ENCODE measurements around the gene PRODH2. TPM values are rescaled to one million over a fixed set of nuclear protein-coding genes. Genes with fewer than 3 reads are reported as not detected.
A peak's percentile ranks its signal among the peaks of the same experiment; 100 is the strongest.
"Not testable (repeated sequence)": the region's sequence is repeated elsewhere in the genome, so short reads cannot be mapped to it uniquely, and the experiment has no call there.

The PRODH2 gene
- total RNA-seq, 1 experiment from 2014 or later = not detected

DNA sequence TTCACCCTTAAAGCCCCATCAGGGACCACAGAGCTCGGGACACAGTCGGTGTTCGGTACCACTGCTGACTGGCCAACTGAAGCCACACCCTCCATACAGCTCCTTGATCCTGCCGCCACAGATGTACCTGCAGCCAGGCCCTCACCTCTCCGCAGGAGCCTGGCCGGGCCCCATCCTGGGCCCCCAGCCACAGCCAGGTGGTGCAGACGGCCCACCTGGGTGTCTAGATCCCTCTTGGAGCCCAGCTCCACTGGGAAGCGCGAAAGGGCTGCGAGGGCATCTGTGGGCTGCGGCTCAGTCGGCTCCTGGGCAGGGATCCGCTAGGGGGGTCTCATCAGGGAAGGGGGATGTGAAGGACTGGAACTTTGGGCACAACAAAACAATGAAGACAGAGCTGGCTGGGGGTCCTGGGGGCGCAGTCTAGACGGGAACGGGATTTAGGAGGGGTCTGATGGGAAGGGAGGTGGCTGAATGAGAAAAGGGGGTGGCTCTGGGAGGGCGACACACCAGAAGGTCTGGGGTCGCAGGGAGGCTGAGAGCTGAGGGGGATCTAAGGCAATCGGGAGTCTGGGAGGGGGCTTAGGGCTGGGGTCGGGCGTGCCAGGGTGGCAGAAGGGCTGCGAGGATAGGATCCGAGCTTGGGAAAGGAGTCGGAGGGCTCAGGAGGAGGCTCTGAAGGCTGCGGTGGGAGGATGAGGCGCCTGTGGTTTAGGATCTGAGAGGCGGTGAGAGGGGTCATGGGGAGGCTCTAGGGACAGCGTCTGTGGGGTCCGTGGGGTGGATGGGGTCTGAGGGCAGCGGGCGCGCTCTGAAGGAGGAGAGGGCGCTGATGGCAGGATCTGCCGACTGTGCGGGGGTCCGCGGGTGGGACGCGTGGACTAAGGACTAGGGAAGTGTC lies 15.8 kb downstream of the PRODH2 start:
- no peak overlapping the region for H3K4me3 ChIP-seq
- no peaks in the 10 kb centered on the region for H3K36me3 ChIP-seq
- no peaks in the 10 kb centered on the region for H3K9me3 ChIP-seq (replicated peaks)
- no peaks in the 10 kb centered on the region for H3K4me1 ChIP-seq (replicated peaks)
- peaks cover 23% of the 10 kb centered on the region for H3K27me3 ChIP-seq (replicated peaks)
- DNase-seq (ENCODE audit: low read depth in 1 of 2, low spot score in 2 of 2) = peak in 1 of 2 experiments; percentile 40
- H3K27ac ChIP-seq = no peak overlapping the region

- DNase-seq (ENCODE audit: low read depth in 1 of 2, low spot score in 2 of 2); H3K27ac ChIP-seq; H3K36me3 ChIP-seq: not testable (repeated sequence)
Observed at GRCh38 chr19:35795564-35795963, 17.1 kb downstream of the PRODH2 start.

GRCh38 chr19:35793381-35794165 lies 19.1 kb downstream of the PRODH2 start:
- H3K4me1 ChIP-seq (replicated peaks) = no peaks in the 10 kb centered on the region
- no peaks in the 10 kb centered on the region for H3K9me3 ChIP-seq (replicated peaks)
- no peaks in the 10 kb centered on the region for H3K36me3 ChIP-seq
- no peak for DNase-seq (ENCODE audit: low read depth in 1 of 2, low spot score in 2 of 2)
- H3K27me3 ChIP-seq (replicated peaks) = peaks cover 23% of the 10 kb centered on the region
- H3K4me3 ChIP-seq = no peak overlapping the region
- no peak overlapping the region for H3K27ac ChIP-seq

More at GRCh38 chr19:35795564-35795963, 17.1 kb downstream of the PRODH2 start:
- peaks cover 23% of the 10 kb centered on the region for H3K27me3 ChIP-seq (replicated peaks)
- H3K4me1 ChIP-seq (replicated peaks); H3K9me3 ChIP-seq (replicated peaks); H3K4me3 ChIP-seq: not testable (repeated sequence)

DNA sequence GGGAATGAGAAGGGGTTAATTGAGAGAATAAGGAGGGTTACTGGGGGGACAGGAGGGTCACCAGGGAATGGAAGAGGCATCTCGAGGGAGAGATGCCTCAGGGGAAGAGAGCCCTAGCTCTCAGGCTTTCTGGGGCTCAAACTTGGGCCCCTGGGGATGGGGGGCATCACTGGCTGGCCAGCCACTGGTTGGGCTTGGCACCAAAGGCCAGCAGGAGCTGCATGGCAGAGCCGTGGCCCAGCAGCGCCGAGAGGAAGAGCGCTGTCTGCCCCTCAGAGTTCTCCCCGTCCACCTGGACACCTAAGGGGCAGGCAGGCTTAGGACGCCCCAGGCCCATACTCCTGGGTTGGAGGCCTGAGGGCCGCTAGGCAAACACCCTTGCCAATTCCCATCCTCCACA lies 19.8 kb downstream of the PRODH2 start:
- Histone ChIP-seq H3K4me1 (replicated peaks) (no peaks in the 10 kb centered on the region), H3K27me3 (replicated peaks) (peaks cover 21% of the 10 kb centered on the region), H3K27ac (no peak overlapping the region), H3K36me3 (no peaks in the 10 kb centered on the region), H3K4me3 (no peak overlapping the region), H3K9me3 (replicated peaks) (no peaks in the 10 kb centered on the region)
- DNase-seq (ENCODE audit: low read depth in 1 of 2, low spot score in 2 of 2) = no peak

DNA sequence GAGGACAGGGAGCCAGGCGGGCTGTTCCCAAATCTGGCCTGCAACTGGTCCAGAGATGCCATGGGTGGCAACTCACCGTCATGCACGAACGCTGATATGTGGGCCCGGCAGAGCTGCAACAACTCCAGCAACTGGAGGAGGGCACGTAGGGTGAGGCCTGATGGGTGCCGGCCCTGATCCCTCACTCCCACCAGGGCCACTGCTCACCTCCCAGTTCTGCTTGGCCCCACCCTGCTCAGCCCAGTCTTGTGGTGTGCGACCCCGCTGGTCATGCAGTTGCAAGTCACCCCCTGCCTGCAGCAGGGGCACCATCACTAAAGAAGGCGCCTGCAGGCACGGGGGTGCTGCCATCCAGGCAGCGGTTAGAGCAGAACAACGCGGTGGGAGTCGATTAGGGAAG lies 20.3 kb downstream of the PRODH2 start:
- no peak for DNase-seq (ENCODE audit: low read depth in 1 of 2, low spot score in 2 of 2)
- Histone ChIP-seq H3K9me3 (replicated peaks) (no peaks in the 10 kb centered on the region), H3K4me1 (replicated peaks) (no peaks in the 10 kb centered on the region), H3K27ac (no peak overlapping the region), H3K36me3 (no peaks in the 10 kb centered on the region), H3K27me3 (replicated peaks) (peaks cover 17% of the 10 kb centered on the region), H3K4me3 (no peak overlapping the region)

DNA sequence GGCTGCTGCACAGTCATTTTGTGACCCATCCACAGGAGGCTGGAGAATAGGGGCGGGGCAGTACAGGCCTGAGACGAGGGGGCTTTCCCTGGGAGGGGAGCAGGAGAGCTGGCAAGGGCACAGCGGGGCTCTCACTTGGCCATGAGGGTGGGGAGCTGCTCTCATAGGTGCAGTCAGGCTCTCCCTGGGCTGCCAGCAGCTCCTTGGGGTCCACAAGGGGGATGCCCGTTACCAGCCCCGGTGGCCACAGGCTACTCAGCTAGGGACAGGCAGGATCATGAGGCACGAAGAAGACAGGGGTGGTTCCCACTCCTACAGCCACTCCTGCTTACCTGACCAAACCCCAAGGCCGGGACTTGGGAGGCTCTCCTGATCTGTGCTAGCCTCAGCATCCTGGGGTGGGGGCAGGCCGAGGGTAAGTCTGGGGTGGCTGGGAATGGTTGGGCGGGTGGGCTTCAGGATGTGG lies 20.8 kb downstream of the PRODH2 start:
- Histone ChIP-seq H3K27me3 (replicated peaks) (peaks cover 17% of the 10 kb centered on the region), H3K27ac (no peak overlapping the region), H3K4me1 (replicated peaks) (no peaks in the 10 kb centered on the region), H3K36me3 (no peaks in the 10 kb centered on the region), H3K4me3 (no peak overlapping the region), H3K9me3 (replicated peaks) (no peaks in the 10 kb centered on the region)
- no peak for DNase-seq (ENCODE audit: low read depth in 1 of 2, low spot score in 2 of 2)

DNA sequence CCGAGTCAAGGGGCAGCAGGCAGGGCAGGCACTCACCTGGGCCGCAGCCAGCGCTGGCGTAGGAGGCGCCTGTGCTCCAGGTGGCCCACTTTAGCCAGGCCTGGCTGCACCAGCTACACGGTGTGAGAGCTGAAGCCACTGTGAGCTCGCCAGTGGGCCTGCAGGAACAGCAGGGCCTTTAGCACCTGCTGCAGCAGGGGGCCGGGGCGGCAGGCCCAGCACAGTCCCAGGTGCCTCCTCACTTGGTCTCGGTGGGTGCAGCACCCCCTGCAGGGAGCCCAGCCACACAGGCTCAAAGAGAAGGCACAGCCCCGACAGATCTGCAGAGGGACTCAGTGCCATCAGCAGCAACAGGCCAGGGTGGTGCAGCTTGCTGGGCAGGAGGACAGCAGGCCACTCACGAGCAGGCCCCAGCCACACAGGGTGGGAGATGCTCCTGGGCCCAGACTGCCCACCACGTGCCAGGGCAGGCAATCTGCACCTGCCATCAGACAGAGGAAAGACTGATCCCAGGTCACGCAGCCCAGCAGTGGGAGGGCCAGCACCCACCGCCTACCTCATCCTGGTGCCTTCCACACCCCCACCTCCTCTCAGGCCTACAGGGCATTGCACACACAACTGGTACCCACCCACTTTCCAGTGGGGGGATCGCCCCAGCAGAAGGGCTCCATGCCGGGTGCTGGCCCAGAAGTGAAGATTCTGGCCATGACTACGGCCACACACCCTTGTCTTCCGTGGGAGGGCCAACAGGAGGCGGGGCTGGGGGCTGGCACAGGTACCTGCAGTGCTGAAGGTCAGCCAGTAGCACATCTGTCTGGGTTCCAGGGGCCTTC lies 21.4 kb downstream of the PRODH2 start:
- Histone ChIP-seq H3K4me3 (no peak overlapping the region), H3K9me3 (replicated peaks) (no peaks in the 10 kb centered on the region), H3K36me3 (peaks cover under 1% of the 10 kb centered on the region; the same call in 1 of the 2 replicates), H3K4me1 (replicated peaks) (no peaks in the 10 kb centered on the region), H3K27me3 (replicated peaks) (peaks cover 11% of the 10 kb centered on the region), H3K27ac (no peak overlapping the region)
- peak in 1 of 2 experiments; percentile 39 for DNase-seq (ENCODE audit: low read depth in 1 of 2, low spot score in 2 of 2)

GRCh38 chr19:35789978-35790944 lies 22.4 kb downstream of the PRODH2 start:
- peaks cover 2% of the 10 kb centered on the region for H3K27me3 ChIP-seq (replicated peaks)
- no peak overlapping the region for H3K4me3 ChIP-seq
- H3K9me3 ChIP-seq (replicated peaks) = no peaks in the 10 kb centered on the region
- no peak overlapping the region for H3K27ac ChIP-seq
- peaks cover 7% of the 10 kb centered on the region for H3K36me3 ChIP-seq
- no peaks in the 10 kb centered on the region for H3K4me1 ChIP-seq (replicated peaks)
- DNase-seq (ENCODE audit: low read depth in 1 of 2, low spot score in 2 of 2) = peak in 1 of 2 experiments; percentile 42

DNA sequence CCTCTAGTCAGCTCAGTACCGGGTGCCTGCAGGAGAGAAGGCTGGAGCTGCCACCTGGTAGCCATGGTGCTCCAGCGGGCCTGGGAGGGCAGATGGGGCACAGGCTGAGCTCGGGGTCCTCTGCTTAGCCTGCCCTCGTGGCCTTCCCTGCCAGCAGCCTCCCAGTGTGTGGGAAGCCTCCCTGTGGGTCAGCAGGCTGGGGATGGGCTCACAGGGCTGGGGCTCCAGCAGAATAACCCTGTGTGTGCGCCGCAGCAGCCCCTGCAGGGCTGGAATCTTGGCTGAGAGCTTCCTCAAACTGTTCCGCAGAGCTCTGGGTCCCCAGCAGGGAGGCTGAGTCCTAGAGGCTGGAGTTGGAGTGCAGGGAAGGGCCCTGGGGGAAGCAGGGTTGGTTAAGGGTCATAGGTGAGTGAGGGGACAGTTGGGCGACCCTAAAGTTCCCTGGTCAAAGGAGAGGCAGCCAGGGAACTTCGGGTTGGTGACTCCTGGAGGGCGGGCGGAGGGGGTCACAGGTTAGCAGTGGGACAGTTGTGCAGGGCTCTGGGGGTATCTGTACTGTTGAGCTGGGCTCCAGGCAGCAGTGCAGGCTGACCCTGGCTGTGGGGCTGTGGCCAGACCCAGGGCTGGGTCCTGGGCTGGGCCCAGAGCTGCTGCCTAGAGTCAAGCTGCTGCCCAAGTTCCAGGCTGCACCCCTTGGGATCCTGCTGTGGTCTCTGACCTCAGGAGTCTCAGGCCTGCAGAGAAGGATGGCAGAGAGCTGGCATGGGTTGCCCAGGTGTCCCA lies 23.3 kb downstream of the PRODH2 start:
- H3K4me3 ChIP-seq = no peak overlapping the region
- H3K36me3 ChIP-seq = peaks cover 14% of the 10 kb centered on the region
- no peak for DNase-seq (ENCODE audit: low read depth in 1 of 2, low spot score in 2 of 2)
- no peaks in the 10 kb centered on the region for H3K4me1 ChIP-seq (replicated peaks)
- H3K27me3 ChIP-seq (replicated peaks) = no peaks in the 10 kb centered on the region
- H3K27ac ChIP-seq = no peak overlapping the region
- no peaks in the 10 kb centered on the region for H3K9me3 ChIP-seq (replicated peaks)

- no peak for DNase-seq (ENCODE audit: low read depth in 1 of 2, low spot score in 2 of 2)
- peaks cover 16% of the 10 kb centered on the region for H3K36me3 ChIP-seq
- H3K27ac ChIP-seq = no peak overlapping the region
- no peaks in the 10 kb centered on the region for H3K4me1 ChIP-seq (replicated peaks)
- H3K4me3 ChIP-seq = no peak overlapping the region
- no peaks in the 10 kb centered on the region for H3K27me3 ChIP-seq (replicated peaks)
- H3K9me3 ChIP-seq (replicated peaks) = no peaks in the 10 kb centered on the region
Observed at GRCh38 chr19:35788205-35788960, 24.3 kb downstream of the PRODH2 start.

- Histone ChIP-seq H3K4me3 (no peak overlapping the region), H3K9me3 (replicated peaks) (no peaks in the 10 kb centered on the region), H3K27ac (no peak overlapping the region), H3K27me3 (replicated peaks) (no peaks in the 10 kb centered on the region), H3K4me1 (replicated peaks) (no peaks in the 10 kb centered on the region), H3K36me3 (peaks cover 26% of the 10 kb centered on the region)
- no peak for DNase-seq (ENCODE audit: low read depth in 1 of 2, low spot score in 2 of 2)
Observed at GRCh38 chr19:35787227-35787799, 25.3 kb downstream of the PRODH2 start.
